ENCODE measurements around the gene KIAA1549.

Gene KIAA1549

DNA sequence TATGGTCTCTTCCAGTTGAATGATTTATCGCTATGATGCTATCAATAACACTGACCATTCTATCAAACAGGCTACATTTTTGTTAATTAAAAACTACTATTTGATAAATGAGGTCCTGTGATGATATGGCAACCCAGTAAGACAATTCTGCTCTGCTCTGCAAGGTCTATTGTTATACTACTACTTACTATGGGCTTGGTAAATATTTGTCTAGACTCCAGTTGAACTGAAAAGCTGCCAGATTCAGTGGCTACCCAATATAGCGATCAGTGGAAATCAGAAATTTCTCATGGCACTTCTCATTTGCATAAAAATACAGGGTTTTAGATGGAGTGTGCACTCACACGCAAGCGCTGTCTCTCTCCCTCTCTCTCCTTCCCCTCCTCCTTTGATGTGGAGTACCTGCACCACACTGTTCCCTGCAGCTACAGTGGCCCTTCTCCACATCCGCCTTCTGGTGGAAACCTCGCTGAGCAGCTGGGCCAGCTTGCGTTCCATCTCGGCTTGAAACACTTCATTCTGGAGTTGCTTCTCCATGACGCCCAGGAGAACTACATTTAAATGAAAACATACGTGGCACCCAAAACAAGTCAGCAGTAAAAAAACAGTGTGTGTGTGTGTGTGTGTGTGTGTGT is 77.9 kb downstream of the KIAA1549 start:
- DNase-seq, result peak in 1 of 2 experiments; percentile 18

DNA sequence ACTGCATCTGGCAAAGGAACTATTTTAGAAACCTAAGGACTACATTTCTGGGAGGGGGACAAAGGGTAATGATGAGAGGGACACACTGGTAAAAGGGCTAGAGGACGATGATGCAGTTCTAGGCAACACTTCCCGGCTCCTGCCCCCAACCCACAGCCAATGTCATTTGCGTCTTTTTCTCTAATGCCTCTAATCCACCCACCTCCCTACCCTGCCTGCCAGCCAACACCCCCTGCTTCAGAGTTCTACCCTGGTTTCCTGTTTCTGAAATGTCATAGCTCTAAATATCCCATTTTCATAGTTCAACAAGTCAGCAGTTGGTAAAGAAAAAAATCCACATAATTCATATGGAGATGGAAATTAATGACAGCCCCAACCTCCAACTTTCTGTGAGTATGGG is 79.0 kb downstream of the KIAA1549 start:
- no peak for DNase-seq

DNA sequence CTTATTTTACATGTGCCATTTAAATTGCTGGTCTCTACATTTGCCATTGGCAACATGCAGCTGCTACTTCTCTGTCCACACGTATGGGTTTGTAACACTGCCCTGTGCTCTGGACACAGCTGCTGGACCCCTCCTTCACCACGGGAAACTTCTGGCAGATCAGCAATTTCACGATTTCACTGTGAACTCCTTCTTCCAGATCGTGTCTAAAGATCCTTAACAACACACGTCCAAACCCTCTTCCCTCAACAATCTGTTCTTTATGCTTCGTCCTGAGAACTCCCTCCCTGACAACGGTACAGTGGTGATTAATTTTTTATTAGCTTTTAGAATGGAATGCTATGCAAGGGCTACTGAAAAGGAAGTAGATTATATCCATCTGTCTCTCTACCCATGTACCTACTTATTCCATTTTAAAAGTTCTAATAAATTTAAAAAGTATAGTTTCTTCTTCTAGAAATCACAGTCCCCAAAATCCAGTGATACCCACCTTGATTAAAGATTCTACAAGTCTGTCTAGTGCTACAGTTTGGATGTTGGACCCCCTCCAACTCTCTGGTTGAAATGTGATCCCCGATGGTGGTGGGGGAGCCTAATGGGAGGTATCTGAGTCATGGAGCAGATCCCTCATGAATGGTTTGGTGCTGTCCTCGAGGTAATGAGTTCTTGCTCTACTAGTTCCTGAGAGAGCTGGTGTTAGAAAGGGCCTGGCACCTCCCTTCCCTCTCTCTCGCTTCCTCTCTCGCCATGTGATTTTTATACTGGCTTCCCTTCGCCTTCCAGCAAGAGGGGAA is 81.0 kb downstream of the KIAA1549 start:
- DNase-seq, result no peak

DNA sequence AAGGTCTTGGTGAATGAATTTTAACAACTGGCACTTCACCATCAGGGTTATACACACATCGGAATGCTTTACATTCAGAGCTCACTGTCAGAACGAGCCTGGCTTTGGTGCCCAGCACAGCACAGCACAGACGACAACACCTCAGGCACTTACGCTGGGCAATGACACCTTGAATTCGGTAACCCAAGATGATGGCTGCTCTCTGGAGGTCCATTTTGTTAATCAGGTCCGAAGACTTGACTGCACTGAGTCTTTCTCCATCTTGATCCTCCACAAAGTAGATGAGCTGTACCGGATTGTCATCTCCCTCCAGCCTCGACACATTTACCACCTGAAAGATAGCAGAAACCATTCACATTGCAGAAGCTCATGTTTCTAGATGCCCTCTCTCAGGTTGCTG is 82.4 kb downstream of the KIAA1549 start:
- no peak for DNase-seq

DNA sequence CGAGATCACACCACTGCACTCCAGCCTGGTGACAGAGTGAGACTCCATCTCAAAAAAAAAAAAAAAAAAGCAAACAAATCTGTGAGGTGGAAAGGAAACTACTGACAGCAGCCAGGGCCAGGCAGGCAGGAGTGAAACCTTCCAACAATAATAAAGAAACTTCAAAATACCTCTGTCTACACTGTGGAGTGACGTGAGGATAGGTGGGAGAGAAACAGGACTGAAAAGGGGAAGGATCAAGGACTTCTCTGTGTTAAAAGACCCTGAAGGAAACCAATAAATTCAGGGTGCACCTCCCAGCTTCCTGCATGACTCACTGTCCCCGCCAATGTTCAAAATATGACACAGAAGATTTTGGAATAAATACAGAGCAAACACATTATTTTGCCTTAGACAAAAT is 82.9 kb downstream of the KIAA1549 start:
- DNase-seq, result no peak

DNA sequence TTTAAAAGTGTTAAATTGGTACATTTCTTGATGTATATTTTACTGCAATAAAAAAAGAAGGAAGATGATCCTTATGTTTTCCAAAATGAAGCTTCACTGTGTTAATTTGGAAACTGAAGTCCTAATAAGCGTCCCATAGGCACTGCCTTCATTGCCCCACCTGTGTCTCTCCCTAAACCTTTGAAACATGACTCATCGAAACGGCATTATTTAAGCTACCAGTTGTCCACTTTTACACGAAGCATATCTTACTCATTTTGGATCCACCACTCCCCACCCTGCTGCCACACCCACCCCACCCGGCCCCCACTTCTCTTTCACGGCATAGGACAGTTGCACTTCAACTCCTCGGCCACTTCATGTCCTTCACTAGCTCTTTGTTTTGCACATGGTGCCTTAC is 85.5 kb downstream of the KIAA1549 start:
- DNase-seq, result no peak

DNA sequence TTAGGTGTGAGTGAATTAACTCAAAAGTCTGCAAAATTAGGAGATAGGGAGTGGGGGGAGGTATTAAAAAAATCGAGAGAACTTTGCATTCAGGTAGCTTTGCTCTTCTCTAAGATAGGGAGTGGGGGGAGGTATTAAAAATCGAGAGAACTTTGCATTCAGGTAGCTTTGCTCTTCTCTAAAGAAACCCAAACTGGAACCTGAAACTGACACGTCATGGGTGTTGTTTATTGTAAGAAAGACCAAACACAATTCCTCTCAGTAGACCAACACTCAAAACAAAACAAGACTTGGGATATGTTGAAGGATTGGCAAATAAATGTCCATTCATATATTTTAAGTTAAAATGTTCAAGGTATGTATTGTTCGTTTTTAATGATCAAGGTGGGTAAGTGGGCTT is 87.9 kb downstream of the KIAA1549 start:
- DNase-seq, result no peak

DNA sequence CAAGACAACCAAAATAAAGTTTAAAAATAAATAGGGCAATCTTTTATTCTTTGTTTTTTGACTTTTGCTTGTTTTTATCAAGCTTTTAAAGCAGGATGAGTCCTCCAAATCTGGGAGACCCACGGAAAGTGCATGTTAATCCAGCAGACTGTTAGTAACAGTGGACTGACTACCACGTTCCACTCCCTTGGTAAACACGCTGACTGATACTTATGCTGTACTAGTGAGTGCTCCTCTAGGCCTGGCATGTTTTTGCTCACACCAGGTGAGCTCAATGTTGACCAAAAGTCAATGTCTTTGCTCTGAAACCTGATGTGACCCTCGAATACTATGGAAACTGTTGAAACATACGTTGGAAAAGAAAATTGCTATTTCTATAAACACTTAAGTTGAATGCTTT is 88.4 kb downstream of the KIAA1549 start:
- DNase-seq, result no peak

DNA sequence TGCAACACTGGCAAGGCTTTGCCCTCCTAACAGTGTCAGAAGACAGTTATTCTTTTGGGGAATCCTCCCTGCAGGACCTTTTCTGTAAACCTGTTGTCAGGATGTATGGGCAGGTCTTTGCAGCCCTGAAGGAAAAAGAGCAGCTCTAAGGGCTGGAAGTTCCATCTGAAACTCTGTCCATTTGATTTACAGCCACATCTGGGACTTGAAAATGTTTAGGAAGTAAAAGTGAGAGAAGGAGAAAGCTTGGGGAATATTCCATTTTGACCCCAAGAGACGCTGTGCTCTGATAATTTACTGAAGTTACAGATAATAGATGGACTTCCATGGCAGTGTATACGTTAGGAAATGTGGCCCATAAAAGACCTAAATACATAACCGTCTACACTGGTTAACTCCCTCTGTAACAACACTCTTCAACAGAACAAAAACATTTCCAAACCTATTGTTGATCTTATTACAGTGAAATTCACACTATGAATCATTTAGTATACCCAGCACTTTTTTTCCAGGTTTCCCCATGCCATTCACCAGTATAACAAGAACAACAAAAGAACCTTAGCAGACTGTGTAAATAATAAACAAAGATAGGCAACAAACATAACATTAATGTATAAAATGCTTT is 89.1 kb downstream of the KIAA1549 start:
- peak in 1 of 2 experiments; percentile 10 for DNase-seq

DNA sequence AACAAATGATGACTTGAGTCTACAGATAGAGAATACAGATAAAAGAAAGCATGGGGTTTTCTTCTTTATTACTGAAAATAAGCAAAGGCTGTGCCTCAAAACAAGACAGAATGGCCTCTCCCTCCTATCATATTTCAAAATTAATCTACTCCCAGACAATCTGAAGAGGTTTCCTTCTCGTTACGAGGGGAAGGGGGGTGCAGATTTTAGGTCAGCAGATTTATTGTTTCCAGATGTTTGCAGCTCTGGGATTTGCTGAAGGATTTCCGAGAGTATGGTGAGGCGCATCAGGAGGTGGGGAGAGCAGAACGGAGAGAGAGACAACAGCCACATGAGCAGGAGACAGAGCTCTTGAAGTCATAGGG is 89.8 kb downstream of the KIAA1549 start:
- no peak for DNase-seq

DNA sequence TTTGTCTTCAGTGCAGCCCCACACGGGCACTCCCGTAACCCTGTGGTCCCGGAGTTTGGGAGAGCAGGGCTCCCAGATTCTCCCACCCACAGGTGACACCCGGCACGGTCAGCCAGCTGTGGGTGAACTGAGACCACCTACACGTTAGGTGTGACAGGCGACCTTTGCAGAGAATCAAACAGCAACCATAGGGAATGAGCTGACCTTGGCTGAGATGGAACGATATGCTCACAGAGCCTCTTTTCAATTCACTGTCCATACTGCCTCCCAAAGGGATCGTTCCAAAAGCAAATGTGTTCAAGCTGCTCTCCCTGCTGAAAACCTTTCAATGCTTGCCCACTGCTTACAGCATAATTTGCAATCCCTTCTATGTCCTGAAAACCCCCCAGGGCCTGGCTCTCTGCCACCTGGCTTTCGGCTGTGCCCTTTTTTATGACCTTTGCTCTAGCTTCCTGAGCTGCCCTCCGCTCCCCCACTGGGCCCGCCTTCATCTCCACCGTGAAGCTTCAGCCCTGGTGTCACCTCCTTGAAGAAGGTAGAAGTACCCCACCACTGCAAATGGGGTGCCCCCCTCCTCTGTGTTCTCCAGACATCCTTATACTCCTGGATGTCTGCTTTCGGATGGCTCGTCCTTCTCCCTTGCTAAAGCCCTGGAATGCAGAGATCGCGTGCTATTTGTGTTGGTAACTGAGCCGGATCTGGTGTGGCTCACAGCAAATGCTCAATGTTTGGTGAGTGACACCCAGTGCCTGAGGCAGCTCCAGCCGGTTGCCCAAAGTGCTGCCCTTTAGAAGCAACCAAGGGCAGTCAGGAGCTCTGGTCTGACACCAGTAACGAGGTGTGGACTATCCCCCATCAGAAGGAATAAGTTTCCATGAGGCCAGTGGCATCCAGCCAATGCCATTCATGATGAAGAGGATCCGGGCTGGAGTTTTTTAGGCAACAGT is 90.4 kb downstream of the KIAA1549 start:
- DNase-seq, result peak; percentile 22 to 39

DNA sequence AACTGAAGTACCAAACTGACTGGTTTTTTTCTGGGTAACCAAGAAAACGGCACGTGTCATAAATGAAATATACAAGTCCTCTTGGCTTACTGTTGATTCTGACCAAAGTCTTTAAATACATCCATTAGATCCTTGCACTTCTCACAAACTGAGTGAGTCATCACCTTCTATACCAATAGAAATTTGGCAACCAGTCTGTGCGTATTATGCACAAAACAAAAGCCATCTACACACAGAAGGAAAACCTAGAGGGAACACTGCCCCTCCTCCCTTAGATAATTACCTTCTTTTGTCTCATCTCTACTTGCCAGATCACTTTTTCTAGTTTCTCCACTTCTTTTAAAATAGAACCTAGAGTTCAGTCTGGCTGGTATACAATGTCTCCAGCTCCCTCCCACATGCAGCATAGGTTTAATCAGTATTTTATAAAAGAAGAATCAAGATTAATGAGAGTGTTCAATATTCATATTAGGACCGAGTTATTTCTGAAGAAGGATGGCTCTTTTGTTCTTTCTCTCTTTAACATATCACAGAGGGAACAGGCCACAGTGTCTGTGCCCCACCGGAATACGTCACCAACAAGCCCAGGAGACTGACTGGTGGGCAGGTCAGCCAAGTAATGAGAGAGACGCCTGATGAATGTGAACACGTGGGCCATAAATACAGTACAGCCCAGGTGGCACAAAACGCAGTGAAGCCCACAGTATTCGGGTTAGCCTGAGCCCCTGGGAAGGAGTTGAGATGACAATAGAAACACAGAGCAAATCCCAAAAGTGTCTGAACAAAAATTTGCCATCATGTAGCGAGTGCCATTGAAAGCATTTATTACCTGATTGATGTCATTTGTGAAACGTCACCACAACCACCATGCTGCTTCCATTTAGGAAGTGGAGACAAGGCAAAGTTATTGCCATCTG is 91.3 kb downstream of the KIAA1549 start:
- peak; percentile 46 to 73 for DNase-seq

DNA sequence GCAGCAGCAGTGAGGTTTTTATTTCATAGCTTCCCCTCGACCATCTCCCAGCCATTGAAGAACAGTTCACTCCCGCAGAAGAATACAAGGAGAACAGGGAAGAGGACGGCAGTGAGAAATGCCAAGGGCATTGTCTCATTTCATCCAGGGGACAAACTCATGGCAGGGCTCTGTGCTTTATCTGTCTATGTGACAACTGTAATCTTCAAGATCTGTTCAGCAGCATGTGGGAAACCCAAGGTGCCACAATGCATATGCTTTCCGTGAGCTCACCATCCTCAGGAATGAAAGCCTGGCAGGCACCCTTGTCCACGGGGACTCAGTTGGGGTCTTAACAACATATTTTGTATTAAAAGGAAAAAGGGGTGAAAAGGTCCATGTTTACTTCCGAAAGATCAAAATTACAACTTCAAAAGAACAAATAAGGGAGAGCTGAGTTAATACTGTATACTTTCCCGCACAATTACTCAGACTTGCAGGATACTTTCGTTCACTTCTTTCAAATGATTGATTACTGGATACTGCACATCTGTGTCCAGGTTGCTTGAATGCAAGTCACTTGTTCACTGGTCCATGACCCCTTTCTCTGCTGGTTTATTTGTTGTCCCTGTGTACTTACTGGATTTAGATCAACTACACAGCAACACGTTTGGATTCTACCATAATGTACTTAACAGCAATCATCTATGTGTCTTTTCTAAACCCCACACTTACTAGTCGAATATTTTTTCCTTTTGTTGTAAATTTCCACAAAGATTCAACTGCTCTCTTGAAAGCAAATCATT is 93.1 kb downstream of the KIAA1549 start:
- no peak for DNase-seq

DNA sequence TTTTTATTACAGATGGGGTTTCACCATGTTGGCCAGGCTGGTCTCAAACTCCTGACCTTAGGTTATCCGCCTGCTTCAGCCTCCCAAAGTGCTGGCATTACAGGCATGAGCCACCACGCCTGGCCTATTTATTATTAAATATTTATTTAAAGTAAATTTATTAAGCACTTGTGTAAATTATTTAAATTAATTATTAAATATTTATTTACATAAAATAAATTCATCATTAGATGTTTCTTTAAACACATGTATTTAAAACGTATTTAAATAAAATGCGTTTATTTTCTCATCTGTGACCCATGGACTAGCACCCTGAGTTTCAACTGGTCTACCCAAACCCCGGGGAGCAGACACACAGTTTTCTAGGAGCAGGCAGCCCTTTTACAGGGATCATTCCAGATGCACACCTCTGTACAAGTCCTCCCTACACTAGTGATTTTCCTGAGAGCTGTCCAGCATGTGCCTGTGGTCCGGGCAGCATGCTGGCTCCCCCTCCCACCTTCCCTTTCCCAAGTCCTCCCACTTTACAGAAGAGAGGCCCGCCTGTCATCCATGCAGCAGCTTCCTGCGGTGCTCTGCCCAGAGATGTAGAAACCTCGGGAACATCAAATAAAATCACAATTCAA is 94.0 kb downstream of the KIAA1549 start:
- no peak for DNase-seq

DNA sequence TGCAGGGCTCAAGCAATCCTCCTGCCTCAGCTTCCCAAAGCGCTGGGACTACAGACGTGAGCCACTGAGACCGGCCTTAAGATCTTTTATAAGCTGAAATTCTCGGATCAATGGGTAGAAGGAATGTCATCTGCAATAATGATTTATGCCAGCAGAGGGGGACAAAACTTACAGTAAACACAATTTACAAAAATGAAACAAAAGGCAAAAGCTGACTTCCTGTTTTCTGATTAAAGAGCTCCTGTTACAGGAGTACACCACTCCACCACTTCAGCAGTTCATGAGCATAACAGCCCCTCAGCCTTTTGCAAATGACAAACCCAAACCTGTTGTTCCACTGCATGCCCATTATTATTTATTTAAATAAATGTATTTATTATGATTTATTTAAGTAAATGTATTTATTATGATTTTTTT is 94.7 kb downstream of the KIAA1549 start:
- DNase-seq, result peak; percentile 18 to 65

DNA sequence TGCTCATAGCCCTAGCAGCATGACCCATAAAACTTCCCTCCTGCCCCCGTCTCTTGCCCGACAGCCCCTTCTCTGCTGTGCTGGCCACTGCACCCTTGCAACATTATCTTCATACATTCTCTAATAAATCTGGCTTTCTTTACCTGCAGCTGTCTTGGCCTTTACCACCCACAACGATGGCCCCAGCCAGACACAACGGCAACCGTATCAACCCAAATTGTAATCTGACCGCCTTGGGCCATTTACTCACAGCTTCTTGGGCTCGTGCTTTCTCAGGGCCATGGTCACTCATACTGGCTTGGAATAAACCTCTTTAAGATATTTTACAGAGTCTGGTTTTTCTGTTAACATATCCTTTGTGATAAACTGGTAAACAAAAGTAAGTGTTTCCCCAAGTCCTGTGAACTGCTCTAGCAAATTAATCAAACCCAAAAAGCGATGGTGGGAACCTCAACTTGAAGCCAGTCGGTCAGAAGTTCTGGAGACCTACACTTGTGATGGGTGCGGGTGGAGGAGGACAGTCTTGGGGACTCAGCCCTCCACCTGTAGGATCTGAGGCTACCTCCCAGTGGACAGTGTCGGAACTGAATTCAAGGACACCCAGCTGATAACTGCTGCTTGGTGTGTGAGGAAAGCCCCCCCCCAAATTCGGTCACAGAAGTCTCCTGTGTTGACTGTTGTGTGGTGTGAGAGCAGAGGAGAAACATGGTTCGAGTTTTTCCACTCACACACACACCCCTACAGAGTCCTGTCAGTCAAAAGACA is 95.6 kb downstream of the KIAA1549 start:
- peak in 1 of 2 experiments; percentile 8 for DNase-seq

DNA sequence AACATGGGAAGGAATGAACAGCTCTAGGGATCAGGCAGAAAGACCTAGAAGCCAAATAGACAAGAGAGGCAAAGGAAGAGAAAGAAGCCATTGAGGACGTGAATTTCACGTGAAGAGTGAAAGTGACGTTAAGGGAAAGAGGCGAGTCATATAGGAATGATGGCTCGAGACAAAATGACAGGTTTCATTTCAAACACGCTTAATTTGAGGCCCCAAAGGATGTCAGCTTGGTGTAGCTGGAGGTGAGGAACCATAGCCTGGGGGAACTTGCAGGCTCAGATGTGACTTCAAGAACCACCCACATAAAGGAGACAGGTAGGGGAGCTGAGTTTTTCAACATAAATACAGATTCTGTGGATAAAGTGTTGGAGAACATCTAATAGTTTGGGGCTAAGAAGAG is 98.9 kb downstream of the KIAA1549 start:
- DNase-seq, result no peak

DNA sequence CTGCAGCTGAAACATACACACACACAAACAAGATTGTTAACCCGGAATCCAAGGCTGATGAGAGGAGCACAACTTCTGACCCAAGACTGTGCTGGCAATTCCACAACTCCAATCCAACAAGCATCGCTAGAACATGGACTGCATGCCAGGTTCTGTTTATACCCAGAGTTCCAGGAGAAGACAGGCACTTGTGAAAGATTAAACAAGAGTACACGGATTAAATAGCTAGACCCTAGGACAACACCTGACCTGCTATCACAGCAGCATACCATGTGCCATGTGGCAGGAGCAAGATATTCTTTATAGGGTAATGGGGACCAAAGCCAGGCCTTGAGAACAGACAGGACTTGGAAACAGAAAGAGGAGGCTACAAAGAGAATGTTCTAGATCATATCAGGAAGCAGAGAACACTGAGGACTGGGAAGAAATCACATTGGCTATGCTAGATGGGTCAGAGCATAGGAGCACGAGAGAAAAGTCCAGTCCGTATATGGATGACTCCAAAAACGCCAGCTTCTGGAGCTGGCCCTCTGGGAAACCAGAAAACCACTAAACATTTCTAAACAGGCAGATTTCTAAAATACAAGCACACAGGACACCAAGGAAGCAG is 99.5 kb downstream of the KIAA1549 start:
- no peak for DNase-seq

DNA sequence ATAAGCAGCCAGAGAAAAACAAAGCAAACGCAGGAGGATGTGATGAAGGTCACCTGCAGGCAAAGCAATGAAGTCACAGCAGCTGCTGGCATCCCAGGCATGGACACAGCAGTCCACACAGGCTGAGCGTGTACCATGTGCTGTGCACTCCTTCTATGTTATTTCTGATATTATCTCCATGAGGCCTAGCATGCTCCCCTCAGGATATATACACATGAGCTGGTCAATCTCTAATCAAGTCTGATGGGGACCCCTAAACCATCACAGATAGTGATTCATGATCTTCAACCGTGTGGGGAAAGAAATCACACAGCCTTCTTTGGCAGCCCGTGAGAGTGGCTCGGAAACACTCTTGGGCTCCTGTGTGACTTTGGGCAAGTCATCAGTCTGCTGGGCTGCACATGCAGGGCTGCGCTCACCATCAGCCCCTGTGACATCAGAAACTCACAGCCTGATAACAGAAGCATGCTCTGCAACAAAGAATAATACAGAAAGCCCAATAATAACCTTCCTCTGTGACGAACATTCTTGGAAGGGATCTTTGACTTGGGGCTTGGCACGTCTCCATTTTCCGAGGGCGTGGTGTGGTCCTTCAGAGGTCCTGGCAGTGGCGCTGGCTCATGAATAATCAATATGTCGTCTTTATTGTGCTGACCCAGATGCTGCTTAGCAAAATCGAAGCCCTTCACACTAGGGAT is 100.2 kb downstream of the KIAA1549 start:
- DNase-seq, result no peak
